ENCODE results near the gene ITM2A.

ITM2A gene

DNA sequence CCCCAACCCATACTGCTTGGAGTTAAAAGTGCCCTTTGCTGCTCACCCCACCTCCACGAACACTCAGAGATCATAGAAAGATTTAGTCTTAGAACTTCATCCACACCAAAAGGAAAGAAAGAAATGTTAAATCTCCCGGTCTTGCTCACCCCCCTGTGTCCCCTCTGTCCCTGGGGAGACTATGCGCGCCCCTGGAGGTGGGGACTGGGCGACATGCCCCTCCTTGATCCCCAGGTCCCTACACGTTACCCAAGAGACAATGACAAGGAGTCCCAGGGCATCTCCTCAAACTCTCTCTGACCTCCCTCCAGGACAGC, 620 bp downstream of the ITM2A start:
- peak overlapping the region; percentile 83 for H3K27ac Mint-ChIP-seq
- no peaks in the 10 kb centered on the region for H3K36me3 Mint-ChIP-seq
- ATAC-seq (replicated peaks) (peak; percentile 18 to 22), DNase-seq (no peak)
- H3K4me1 Mint-ChIP-seq: peaks cover 11 to 25% of the 10 kb centered on the region in 2 donors
- peak overlapping the region; percentile 87 to 95 for H3K4me3 Mint-ChIP-seq
- H3K9me3 Mint-ChIP-seq: no peaks in the 10 kb centered on the region
- no peaks in the 10 kb centered on the region for H3K27me3 Mint-ChIP-seq

DNA sequence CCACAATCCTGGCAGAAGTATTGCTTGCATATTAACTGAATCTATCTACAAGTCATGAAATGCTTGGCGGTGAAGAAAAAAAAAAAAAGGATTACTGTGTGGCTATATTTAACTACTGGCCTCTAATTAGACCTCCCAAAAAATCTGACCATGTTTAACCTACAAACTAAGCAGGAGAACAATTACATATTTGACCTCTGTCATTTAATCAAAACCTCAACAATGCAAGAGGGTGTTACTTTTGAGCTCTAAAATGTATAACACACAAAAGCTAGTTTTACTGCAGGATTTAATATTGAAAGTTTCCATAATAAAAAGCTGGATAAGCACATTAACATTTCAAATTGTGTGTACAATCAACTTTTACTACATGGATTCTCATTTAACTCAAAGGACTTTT, 1.5 kb downstream of the ITM2A start:
- Mint-ChIP-seq H3K4me1 (peaks cover 11 to 25% of the 10 kb centered on the region in 2 donors), H3K27ac (no peak overlapping the region), H3K36me3 (no peaks in the 10 kb centered on the region), H3K27me3 (no peaks in the 10 kb centered on the region), H3K9me3 (no peaks in the 10 kb centered on the region), H3K4me3 (peak overlapping the region; percentile 26 to 52)
- DNase-seq (no peak), ATAC-seq (replicated peaks) (no peak)

DNA sequence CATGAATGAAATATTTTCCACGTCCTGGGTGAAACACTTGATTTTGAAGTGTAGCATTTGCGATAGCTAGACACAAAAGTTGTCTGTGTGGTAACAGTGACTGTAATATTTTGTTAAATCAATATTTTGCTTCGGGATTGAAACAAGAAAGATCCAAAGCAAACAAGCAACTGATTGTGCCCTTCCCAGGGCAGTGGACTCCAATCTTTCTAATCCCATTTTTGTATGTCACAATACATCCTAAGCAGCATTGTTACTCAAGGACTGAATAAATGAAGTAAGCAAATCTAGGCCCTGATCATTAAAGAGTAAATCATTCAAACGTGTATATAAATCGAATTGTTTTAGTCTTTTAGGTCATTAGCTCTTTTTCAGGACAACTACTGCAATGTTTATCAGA, 2.8 kb downstream of the ITM2A start:
- DNase-seq: no peak
- Mint-ChIP-seq H3K27me3 (no peaks in the 10 kb centered on the region), H3K36me3 (no peaks in the 10 kb centered on the region), H3K9me3 (no peaks in the 10 kb centered on the region), H3K27ac (no peak overlapping the region), H3K4me1 (peaks cover 11 to 25% of the 10 kb centered on the region in 2 donors), H3K4me3 (no peak overlapping the region)
- no peak for ATAC-seq (replicated peaks)

DNA sequence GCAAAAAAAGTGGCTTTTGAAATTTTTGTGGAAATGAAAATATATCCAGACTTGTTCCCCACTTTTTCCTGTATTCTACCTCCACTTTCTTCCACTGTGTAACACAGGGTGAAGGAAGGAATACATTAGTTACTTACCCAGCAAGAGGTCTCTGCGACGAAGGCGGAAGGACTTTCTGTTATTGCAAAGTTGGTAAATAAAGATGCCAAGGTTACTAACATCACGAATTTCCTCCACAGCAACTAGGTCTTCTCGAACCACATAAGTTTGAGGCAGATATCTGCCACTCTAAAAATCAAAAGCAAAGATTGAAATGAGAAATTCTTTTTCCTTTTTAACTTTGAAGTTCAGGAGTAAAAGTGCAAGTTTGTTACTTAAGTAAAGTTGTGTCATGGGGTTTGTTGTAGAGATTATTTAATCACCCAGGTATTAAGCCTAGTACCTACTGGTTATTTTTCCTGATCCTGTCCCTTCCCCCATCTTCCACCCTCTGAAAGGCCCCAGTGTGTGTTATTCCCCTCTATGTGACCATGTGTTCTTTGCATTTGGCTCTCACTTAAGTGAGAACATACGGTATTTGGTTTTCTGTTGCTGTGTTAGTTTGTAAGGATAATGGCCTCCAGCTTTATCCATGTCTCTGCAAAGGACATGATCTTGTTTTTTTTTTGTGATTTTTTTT, 5.8 kb downstream of the ITM2A start:
- no peak overlapping the region for H3K27ac Mint-ChIP-seq
- H3K4me3 Mint-ChIP-seq: no peak overlapping the region
- no peak for ATAC-seq (replicated peaks)
- no peaks in the 10 kb centered on the region for H3K27me3 Mint-ChIP-seq
- peaks cover 0 to 2% of the 10 kb centered on the region in 2 donors for H3K9me3 Mint-ChIP-seq
- H3K4me1 Mint-ChIP-seq: peaks cover 3 to 8% of the 10 kb centered on the region in 2 donors
- DNase-seq: no peak
- H3K36me3 Mint-ChIP-seq: peaks cover 0 to 7% of the 10 kb centered on the region in 2 donors

DNA sequence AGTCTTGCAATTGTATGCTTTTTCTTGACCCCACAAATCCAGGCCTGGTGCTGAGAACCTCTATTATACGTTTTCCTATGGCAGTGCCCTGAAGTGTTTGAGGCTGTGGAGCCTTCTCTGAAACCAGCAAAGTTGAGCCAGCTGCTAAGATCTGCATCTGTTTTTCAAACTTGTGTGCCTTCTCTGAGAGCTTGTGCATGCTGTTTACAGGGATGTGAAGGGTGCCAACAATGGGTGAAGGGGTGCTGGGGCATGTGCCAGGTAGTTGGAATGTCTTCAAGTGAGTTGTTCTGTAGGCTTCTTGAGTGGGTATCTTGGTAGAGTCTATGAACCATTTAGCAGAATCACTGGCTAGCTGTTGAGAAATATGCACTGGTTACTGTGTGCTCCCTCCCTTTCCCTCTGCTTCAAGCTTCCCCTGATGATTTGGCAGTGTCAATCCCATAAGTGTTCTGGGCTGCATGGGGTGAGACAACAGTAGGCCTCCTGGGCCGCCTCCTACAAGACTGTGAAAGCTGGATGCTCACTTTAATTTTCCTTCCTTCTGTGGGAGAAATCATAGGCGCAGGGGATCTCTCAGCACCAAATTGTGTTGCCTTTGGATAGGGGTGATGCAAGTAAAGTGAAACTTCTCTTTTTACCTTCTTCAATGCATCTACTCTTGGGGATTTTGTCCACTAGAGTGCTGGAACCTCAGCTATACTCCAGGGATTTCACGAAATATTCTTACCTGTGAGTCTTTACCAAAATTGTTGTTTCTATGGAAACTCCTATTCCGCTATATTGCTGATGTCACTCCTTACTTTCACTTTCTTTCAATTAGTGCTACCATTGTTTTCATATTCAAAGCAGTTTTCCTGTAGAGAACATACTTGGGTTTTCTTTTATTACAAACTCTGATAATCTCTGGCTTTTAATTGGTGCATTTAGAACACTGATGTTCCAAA, 30.0 kb downstream of the ITM2A start:
- Mint-ChIP-seq H3K27ac (no peak overlapping the region), H3K4me1 (no peaks in the 10 kb centered on the region), H3K36me3 (no peaks in the 10 kb centered on the region), H3K4me3 (peak overlapping the region; percentile 49 to 66), H3K9me3 (no peaks in the 10 kb centered on the region), H3K27me3 (no peaks in the 10 kb centered on the region)
- DNase-seq (no peak), ATAC-seq (replicated peaks) (no peak)

DNA sequence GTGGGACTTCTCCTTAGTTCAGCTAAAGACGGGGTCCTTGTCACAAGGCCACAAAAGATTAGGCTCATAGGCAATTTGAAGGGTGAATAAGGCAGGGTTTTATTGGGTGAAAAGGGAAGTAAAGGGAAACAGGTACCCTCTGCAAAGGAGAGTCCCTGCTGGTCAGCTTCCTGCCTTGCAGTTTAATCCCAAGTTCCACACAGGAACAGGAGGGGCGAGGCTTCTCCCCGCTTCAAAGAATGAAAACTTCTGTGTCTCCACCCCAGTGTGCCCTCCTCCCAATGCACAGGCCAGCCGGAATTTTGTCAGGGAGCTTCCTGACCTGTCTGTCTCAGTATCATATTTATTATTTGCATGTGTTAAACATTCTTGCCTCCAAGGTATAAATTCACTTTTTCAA, 37.1 kb downstream of the ITM2A start:
- Mint-ChIP-seq H3K27me3 (no peaks in the 10 kb centered on the region), H3K27ac (no peak overlapping the region), H3K4me1 (no peaks in the 10 kb centered on the region), H3K9me3 (no peaks in the 10 kb centered on the region), H3K4me3 (no peak overlapping the region), H3K36me3 (no peaks in the 10 kb centered on the region)
- ATAC-seq (replicated peaks) (no peak), DNase-seq (no peak)

DNA sequence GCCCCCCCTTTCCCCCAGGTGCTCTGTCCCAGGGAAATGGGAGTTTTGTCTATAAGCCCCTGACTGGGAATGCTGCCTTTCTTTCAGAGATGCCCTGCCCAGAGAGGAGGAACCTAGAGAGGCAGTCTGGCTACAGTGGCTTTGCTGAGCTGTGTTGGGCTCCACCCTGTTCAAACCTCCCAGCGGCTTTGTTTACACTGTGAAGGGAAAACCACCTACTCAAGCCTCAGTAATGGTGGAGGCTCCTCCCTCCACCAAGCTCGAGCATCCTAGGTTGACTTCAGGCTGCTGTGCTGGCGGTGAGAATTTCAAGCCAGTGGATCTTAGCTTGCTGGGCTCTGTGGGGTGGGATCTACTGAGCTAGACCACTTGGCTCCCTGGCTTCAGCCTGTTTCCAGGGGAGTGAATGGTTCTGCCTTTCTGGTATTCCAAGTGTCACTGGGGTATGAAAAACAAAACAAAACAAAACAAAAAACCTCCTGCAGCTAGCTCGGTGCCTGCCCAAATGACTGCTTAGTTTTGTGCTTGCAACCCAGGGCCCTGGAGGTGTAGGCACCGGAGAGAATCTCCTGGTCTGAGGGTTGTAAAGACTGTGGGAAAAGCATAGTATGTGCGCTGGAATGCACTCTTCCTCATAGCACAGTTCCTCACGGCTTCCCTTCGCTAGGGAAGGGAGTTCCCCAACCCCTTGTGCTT, 41.7 kb downstream of the ITM2A start:
- ATAC-seq (replicated peaks) (no peak), DNase-seq (no peak)
- Mint-ChIP-seq H3K4me1 (no peaks in the 10 kb centered on the region), H3K9me3 (peaks cover 0 to 2% of the 10 kb centered on the region in 2 donors), H3K36me3 (peaks cover 0 to 3% of the 10 kb centered on the region in 2 donors), H3K27me3 (no peaks in the 10 kb centered on the region), H3K27ac (no peak overlapping the region), H3K4me3 (no peak overlapping the region)

All from stimulated activated naive B cell treated with anti-CD40 and anti-IgM and Interleukin-4, amounts not matched to agents 10 μg/mL and 1 μg/mL and 100 μg/mL, for 72 hours (primary cell).